ENCODE data around the gene CFAP57. TPM values are rescaled to one million over a fixed set of nuclear protein-coding genes. Genes with fewer than 3 reads are reported as not detected.

Gene CFAP57
- total and polyA plus RNA-seq, 2 of the 4 experiments (the other 2 are of a cell fraction) = 0.29 to 0.36 TPM

- Histone ChIP-seq H3K36me3 (ENCODE audit: control insufficient read depth, insufficient read depth, low read length) (no peaks in the 10 kb centered on the region), H3K9me1 (ENCODE audit: insufficient read depth, low read length) (no peaks in the 10 kb centered on the region), H3K4me2 (ENCODE audit: low read depth, low read length) (no peak overlapping the region), H2BK5ac (ENCODE audit: low read depth, low read length, poor library complexity, severe bottlenecking) (no peak overlapping the region), H3K14ac (replicated peaks; ENCODE audit: low read depth, low read length) (no peak overlapping the region), H3K18ac (ENCODE audit: low read depth, low read length) (no peak overlapping the region), H3K23ac (ENCODE audit: low read depth, low read length) (no peak overlapping the region), H3K4me1 (ENCODE audit: control insufficient read depth, insufficient read depth, low read length) (no peaks in the 10 kb centered on the region), H4K8ac (ENCODE audit: low read depth in 2 of 2, low read length in 2 of 2) (no peak overlapping the region; a peak in 1 of 4 replicates), H3K27ac (ENCODE audit: insufficient read depth, low read length) (no peak overlapping the region), H3K4me3 (ENCODE audit: insufficient read depth, low read depth, low read length) (no peak overlapping the region), H3K79me1 (ENCODE audit: low read depth in 1 of 2, low read length in 2 of 2) (no peaks in the 10 kb centered on the region), H3K56ac (ENCODE audit: extremely low read depth, insufficient read depth, low read length) (peak overlapping the region; percentile 25; the same call in 1 of the 2 replicates), H3K9me3 (ENCODE audit: control insufficient read depth, insufficient read depth, low read length) (no peaks in the 10 kb centered on the region), H3K4ac (ENCODE audit: low read depth, low read length) (no peak overlapping the region), H4K91ac (ENCODE audit: insufficient read depth, low read depth, low read length) (no peak overlapping the region), H2BK15ac (ENCODE audit: low read depth, low read length) (0 out of 3 replicates have a peak overlapping the region, but pooled peaks have one; percentile 59), H2AK9ac (replicated peaks; ENCODE audit: low read depth, low read length, poor library complexity) (peak overlapping the region; percentile 14), H4K20me1 (ENCODE audit: insufficient read depth, low read length) (no peaks in the 10 kb centered on the region), H2AFZ (replicated peaks; ENCODE audit: low read length, poor library complexity) (peak overlapping the region; percentile 53), H3K27me3 (ENCODE audit: control insufficient read depth, insufficient read depth, low read length) (no peaks in the 10 kb centered on the region), H4K5ac (ENCODE audit: low read depth, low read length) (no peak overlapping the region), H2BK20ac (ENCODE audit: low read depth, low read length) (no peak overlapping the region), H2AK5ac (ENCODE audit: low read depth, low read length) (peak overlapping the region; percentile 29; the same call in 1 of the 2 replicates), H2BK120ac (ENCODE audit: low read depth, low read length) (peak overlapping the region; percentile 66; the same call in 1 of the 2 replicates), H3K9ac (ENCODE audit: low read depth, low read length) (no peak overlapping the region)
- DNase-seq (no peak), ATAC-seq (ENCODE audit: low read depth) (no peak)
- TF ChIP-seq CEBPB (IDR thresholded peaks at IDR 0.05; ENCODE audit: low read depth, low read length) (no peak), FOS (IDR thresholded peaks at IDR 0.05; ENCODE audit: low read depth, low read length) (no peak), NFE2L2 (IDR thresholded peaks at IDR 0.05; ENCODE audit: low read depth, low read length) (no peak), RCOR1 (IDR thresholded peaks at IDR 0.05; ENCODE audit: insufficient replicate concordance, low read length) (no peak), MAFK (IDR thresholded peaks at IDR 0.05; ENCODE audit: low read depth, low read length) (no peak)
- WGBS, 2 experiments (ENCODE audit: extremely low coverage in 2 of 2, insufficient read length in 1 of 2) = no CpG with 5 or more reads among the region's 8 CpGs
- intact Hi-C loops (cut with micrococcal nuclease) (no loop called here), in situ Hi-C loops (cut with MboI; ENCODE audit: low sequenced_read_pairs) (no loop called here), dilution Hi-C loops (cut with HindIII; ENCODE audit: low sequenced_read_pairs, unreplicated experiment) (no loop called here)
- ChIA-PET CTCF (no interaction called here), POLR2A (ENCODE audit: unreplicated experiment) (no interaction called here)
- no TSS peak for BruUV-seq (replicated peaks)
Observed at GRCh38 chr1:43199093-43199726, 27.1 kb downstream of the CFAP57 start.

All from IMR-90 (cell line).